Ectodermal cell (in vitro differentiated cells): Measurements from ENCODE around the gene PHPT1.
A peak's percentile ranks its signal among the peaks of the same experiment; 100 is the strongest.

Source experiments
- H3K27ac ChIP-seq: 2 replicates; pipeline ENCODE4 v1.7.0; 2013; ENCODE audit warnings: mild to moderate bottlenecking, low read depth, low read length; ENCODE audit not compliant: insufficient read depth, poor library complexity, severe bottlenecking
- H3K27me3 ChIP-seq: 2 replicates; pipeline ENCODE4 v1.7.0; 2013; ENCODE audit warnings: mild to moderate bottlenecking, low read length; ENCODE audit not compliant: insufficient read depth, control insufficient read depth, poor library complexity, severe bottlenecking
- H3K36me3 ChIP-seq: one replicate; pipeline ENCODE4 v1.7.0; 2013; ENCODE audit warnings: low read length; ENCODE audit not compliant: control insufficient read depth, insufficient read depth
- H3K4me1 ChIP-seq: one replicate; pipeline ENCODE4 v1.7.0; 2013; ENCODE audit warnings: low read length; ENCODE audit not compliant: control insufficient read depth, insufficient read depth
- H3K4me3 ChIP-seq: 2 replicates; pipeline ENCODE4 v1.7.0; 2013; ENCODE audit warnings: low read depth, low read length, control low read depth; ENCODE audit not compliant: insufficient read depth
- H3K9me3 ChIP-seq: 2 replicates; pipeline ENCODE4 v1.7.0; 2013; ENCODE audit warnings: mild to moderate bottlenecking, low read length, moderate library complexity; ENCODE audit not compliant: control insufficient read depth
- WGBS, 2 experiments: methylation state at CpG; one replicate each; pipeline ENCODE4 v1.1.7; 2013; ENCODE audit warnings: missing lambda C conversion rate in 2 of 2; 5-methylcytosine and 5-hydroxymethylcytosine counted together

PHPT1 gene

GRCh38 chr9:136806631-136807201 is 42.5 kb upstream of the PHPT1 start:
- H3K27ac ChIP-seq, result no peak overlapping the region
- peaks cover 4% of the 10 kb centered on the region for H3K27me3 ChIP-seq
- no peaks in the 10 kb centered on the region for H3K9me3 ChIP-seq
- WGBS, 2 experiments, result 86 to 87% methylated on average over 25 of the region's 25 CpGs
- peak overlapping the region; percentile 93 for H3K4me3 ChIP-seq
- H3K36me3 ChIP-seq, result peaks cover 2% of the 10 kb centered on the region
- peaks cover 15% of the 10 kb centered on the region for H3K4me1 ChIP-seq

DNA sequence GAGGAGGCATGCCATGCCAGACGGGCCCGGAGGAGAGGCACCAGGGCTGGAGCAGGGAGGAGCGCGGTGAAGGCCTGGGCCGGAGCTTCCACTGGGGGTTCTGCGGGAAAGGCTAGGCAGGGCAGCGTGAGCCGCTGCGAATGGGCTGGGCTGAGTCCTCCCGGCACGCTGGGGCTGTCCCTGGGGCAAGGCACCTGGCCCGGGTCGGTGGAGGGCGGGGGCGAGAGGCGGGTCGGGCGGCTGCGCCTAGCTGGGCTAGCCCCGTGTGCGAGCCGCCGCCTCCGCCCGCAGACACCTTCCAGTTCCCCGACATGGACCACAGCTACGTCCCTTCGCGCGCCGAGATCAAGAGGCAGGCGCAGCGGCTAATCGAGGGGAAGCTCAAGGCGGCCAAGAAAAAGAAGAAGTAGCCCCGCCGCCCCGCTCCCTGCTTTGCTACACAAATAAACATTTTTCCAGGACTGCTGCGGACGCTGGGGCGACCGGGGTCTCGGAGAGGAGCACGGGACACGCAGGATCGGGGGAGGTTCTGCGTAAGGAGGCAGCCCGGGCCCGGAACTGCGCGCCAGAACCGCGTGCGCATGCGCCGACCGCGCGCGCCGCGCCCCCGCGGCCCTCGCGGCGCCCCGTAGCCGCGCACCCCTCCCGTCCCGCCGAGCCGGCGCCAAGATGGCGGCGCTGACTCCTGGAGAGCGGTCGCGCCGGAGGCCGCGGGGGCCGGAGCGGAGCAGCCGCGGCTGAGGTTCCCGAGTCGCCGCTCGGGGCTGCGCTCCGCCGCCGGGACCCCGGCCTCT is 41.7 kb upstream of the PHPT1 start, which contains the start of gene RABL6:
RABL6 (plus strand) TSS at position 668 of the 794 bp plus-strand sequence. CDS start 249 bp downstream, outside the sequence.
- 1 to 2% methylated on average over 96 of the region's 96 CpGs for WGBS, 2 experiments
- no peaks in the 10 kb centered on the region for H3K27me3 ChIP-seq
- H3K27ac ChIP-seq, result no peak within 1 kb of the TSS
- H3K4me1 ChIP-seq, result peaks cover 15% of the 10 kb centered on the region
- H3K9me3 ChIP-seq, result no peaks in the 10 kb centered on the region
- peaks cover 7% of the 10 kb centered on the region for H3K36me3 ChIP-seq
- H3K4me3 ChIP-seq, result peak within 1 kb of the TSS; percentile 93

DNA sequence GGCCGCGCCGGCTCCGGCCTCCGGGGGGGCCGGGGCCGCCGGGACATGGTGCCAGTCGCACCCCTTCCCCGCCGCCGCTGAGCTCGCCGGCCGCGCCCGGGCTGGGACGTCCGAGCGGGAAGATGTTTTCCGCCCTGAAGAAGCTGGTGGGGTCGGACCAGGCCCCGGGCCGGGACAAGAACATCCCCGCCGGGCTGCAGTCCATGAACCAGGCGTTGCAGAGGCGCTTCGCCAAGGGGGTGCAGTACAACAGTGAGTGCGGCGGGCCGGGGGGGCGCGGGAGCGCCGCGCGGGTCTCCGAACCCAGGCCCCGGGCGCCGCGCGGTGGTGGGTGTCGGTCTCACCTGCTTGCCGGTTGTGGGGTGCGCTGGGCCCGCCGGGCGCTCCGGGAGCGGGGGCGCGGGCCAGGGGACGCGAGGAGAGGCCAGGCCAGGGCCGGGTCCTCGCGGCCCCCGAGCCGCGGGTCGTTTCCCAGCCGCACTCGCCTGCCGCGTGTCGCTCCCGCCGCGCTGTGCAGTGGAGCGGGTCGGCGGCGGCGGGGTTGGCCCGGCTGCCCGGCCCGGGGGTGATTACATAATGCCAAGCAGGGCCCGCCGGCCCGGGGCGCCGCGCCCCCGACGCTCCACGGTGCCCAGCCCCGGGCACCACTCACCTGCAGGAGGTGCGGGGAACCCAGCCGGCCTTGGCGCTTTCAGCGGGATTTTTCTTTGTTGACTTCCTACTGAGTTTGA is 41.0 kb upstream of the PHPT1 start:
- Histone ChIP-seq H3K9me3 (no peaks in the 10 kb centered on the region), H3K4me1 (peaks cover 15% of the 10 kb centered on the region), H3K36me3 (peaks cover 13% of the 10 kb centered on the region), H3K27ac (no peak overlapping the region), H3K27me3 (no peaks in the 10 kb centered on the region), H3K4me3 (peak overlapping the region; percentile 93)
- WGBS, 2 experiments, result 0% methylated on average over 93 of the region's 93 CpGs

- H3K27ac ChIP-seq, result no peak overlapping the region
- H3K9me3 ChIP-seq, result no peaks in the 10 kb centered on the region
- H3K27me3 ChIP-seq, result no peaks in the 10 kb centered on the region
- H3K36me3 ChIP-seq, result peaks cover 13% of the 10 kb centered on the region
- H3K4me1 ChIP-seq, result peaks cover 15% of the 10 kb centered on the region
- 6 to 7% methylated on average over 14 of the region's 14 CpGs for WGBS, 2 experiments
- peak overlapping the region; percentile 93 for H3K4me3 ChIP-seq
Measured at GRCh38 chr9:136808806-136809158, 40.4 kb upstream of the PHPT1 start.

DNA sequence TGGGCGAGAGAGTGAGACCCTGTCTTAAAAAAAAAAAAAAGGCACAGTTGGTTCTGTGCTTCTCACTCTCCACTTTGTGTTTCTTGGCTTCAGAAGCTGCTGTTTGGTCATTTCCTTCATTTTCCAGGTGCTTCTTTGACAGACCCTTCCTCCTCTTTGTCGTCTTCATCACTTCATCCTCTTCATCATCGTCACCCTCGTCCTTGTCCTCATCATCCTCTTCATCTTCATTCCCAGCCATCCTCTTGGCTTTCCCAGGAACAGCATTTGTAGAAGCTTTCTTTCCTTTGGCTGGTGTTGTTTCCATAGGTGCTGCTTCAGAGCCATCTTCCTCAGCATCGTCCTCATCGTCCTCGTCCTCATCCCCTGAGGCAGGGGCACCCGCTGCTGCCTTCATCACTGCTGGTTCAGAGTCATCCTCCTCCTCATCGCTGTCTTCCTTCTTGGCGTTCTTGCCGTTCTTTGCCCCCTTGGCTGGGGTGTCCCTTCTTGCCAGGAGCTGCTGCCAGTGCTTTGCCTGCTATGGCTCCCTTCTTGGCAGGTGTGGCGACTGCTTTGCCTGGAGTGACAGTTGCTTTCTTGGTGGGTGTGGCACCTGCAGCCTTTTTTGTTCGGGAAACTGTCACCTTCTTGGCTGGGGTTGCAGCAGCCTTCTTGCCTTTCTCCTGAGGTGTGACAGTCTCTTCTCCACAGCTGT is 34.3 kb upstream of the PHPT1 start:
- Histone ChIP-seq H3K36me3 (peaks cover 13% of the 10 kb centered on the region), H3K27me3 (no peaks in the 10 kb centered on the region), H3K9me3 (no peaks in the 10 kb centered on the region), H3K27ac (no peak overlapping the region), H3K4me1 (peaks cover 5% of the 10 kb centered on the region), H3K4me3 (no peak overlapping the region)
- WGBS, 2 experiments, result 95% methylated on average over 13 of the region's 13 CpGs

GRCh38 chr9:136815422-136815782 is 33.8 kb upstream of the PHPT1 start:
- Histone ChIP-seq H3K4me1 (peaks cover under 1% of the 10 kb centered on the region), H3K9me3 (no peaks in the 10 kb centered on the region), H3K36me3 (peaks cover 13% of the 10 kb centered on the region), H3K4me3 (no peak overlapping the region), H3K27ac (no peak overlapping the region), H3K27me3 (peaks cover 1% of the 10 kb centered on the region)
- WGBS, 2 experiments, result 0% methylated on average over 1 of the region's 1 CpG

DNA sequence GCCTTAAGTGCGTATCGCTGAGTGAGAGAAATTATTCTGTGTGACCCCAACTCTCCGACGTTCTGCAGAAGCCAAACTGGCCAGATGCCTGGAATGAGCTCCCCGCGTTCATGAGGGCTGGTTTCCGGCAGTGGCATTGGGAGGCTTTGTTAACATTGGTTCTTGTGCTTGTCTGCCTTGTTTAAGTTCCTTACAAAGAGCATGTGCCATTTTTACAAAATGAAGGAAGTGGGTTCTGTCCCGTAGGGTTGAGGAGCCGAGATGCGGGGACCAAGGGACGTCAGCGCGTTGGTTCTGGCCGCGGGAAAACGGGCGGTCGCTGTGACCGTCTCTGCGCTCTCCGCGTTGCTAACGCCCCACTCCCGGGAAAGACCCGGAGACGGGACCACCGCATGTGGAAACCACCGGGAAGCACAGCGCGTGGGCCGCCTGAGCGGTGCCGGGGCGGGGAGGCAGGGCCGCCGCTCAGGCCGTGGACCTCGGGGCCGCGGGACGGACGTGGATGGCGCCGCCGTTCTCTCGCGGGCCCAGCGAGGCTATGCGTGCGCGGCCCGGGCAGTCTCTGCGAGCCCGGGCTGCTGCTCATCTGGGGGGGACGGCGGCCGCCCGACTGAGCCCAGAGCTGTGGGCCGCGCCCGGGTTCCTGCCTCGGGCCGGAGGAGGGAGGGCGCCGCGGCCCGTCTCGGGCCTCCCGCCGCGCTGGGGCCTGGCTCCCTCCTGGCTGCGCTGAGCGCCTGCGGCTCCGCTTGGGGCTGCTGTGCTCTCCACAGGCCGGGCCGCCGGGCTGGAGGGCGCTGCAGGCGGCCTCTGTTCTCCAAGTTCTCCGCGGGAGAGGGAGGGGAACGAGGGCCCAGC is 28.0 kb upstream of the PHPT1 start:
- peaks cover 10% of the 10 kb centered on the region for H3K36me3 ChIP-seq
- 9 to 10% methylated on average over 83 of the region's 83 CpGs for WGBS, 2 experiments
- H3K9me3 ChIP-seq, result no peaks in the 10 kb centered on the region
- H3K4me3 ChIP-seq, result peak overlapping the region; percentile 35
- H3K4me1 ChIP-seq, result peaks cover 8% of the 10 kb centered on the region
- H3K27ac ChIP-seq, result no peak overlapping the region
- peaks cover 11% of the 10 kb centered on the region for H3K27me3 ChIP-seq

DNA sequence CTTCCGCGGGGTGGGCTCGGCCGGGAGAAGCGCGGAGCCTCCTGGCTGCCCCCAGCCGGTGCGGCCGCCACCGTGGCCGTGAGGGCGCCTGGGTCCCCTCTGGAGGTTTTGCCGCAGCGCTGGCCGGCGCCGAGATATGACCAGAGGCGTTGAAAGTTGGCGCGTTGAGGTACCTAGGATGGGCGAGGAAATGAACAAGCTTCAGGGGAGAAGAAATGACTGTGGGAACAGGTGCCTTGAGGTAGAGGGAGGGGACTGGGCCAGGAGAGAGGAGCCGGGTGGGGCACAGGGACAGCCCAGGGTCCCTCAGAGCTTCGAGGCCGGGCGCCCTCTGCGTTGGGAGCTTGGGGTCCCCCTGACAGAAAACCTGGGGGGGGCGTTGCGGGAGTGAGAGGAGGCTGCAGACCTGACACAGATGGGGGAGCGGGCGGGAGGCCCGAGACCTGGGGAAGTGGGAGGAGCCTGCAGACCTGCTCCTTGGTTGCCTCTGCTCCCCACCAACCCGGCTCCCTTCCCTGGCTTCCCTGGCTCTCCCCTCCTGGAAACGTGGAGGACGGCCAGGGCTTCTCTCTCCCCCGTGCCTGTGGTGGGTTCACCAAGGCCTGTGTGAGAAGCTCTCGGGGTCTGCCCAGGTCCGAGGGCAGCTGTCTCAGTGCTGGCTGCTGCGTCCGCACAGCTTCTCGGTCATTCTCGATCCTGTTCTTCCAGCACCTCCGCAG is 27.2 kb upstream of the PHPT1 start:
- peaks cover 10% of the 10 kb centered on the region for H3K36me3 ChIP-seq
- peaks cover 8% of the 10 kb centered on the region for H3K4me1 ChIP-seq
- WGBS, 2 experiments, result 61 to 63% methylated on average over 42 of the region's 42 CpGs
- no peaks in the 10 kb centered on the region for H3K9me3 ChIP-seq
- H3K4me3 ChIP-seq, result peak overlapping the region; percentile 35
- H3K27me3 ChIP-seq, result peaks cover 11% of the 10 kb centered on the region
- no peak overlapping the region for H3K27ac ChIP-seq
